ENCODE data around the gene ECPAS. TPM values are rescaled to one million over a fixed set of nuclear protein-coding genes. Genes with fewer than 3 reads are reported as not detected.

ECPAS gene
- polyA plus RNA-seq, 1 donor from 2014 or later: 42.6 TPM

DNA sequence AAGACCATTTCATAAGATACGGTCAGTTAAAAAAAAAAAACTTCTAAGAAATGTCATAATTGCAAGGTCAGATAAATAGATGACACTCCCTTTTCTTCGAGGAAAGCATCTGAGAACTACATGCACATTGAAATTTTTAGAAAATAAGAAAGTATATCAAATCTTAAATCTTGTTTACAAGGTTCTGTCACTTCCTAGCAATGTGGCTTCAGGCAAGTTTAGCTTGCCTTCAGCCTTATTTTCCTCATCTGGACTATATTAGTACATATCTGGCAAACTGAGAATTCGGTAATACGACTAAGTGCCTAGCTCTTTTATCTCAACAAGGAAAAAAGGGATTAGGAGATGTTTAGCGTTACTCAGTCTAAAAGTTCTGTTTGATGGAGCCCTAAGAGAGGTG, 121.7 kb downstream of the ECPAS start:
- H4K20me1 ChIP-seq (ENCODE audit: insufficient read depth): no peaks in the 10 kb centered on the region
- no peaks in the 10 kb centered on the region for H3K79me2 ChIP-seq (replicated peaks; ENCODE audit: insufficient read depth, low read length)
- H3K27me3 ChIP-seq (ENCODE audit: insufficient read depth, low read depth, low read length): no peaks in the 10 kb centered on the region
- H3K36me3 ChIP-seq (ENCODE audit: insufficient read depth, low read length): peaks cover 6% of the 10 kb centered on the region
- H3K27ac ChIP-seq (ENCODE audit: low read length): no peak overlapping the region
- H3K9me3 ChIP-seq (ENCODE audit: low read length): no peaks in the 10 kb centered on the region
- H3K4me3 ChIP-seq (ENCODE audit: low read length): no peak overlapping the region
- H3K4me2 ChIP-seq (ENCODE audit: low read length): no peak overlapping the region
- no peaks in the 10 kb centered on the region for H3F3A ChIP-seq (ENCODE audit: insufficient read depth, low read length, poor library complexity, severe bottlenecking)
- H3K9ac ChIP-seq (ENCODE audit: low read length): no peak overlapping the region
- no peak overlapping the region for H2AFZ ChIP-seq (ENCODE audit: low read depth, low read length)
- no peaks in the 10 kb centered on the region for H3K9me2 ChIP-seq (ENCODE audit: insufficient read depth, low read length)
- TF ChIP-seq MXI1 (conservative IDR thresholded peaks at IDR 0.05; ENCODE audit: poor library complexity, severe bottlenecking) (no peak), CTCF (IDR thresholded peaks at IDR 0.05; ENCODE audit: poor library complexity, severe bottlenecking) (no peak), POLR2AphosphoS5 (IDR thresholded peaks at IDR 0.05) (no peak), EZH2 (IDR thresholded peaks at IDR 0.05; ENCODE audit: borderline replicate concordance, insufficient read depth, low read length, poor library complexity, severe bottlenecking) (no peak), RAD21 (conservative IDR thresholded peaks at IDR 0.05) (no peak), EP300 (conservative IDR thresholded peaks at IDR 0.05; ENCODE audit: poor library complexity, severe bottlenecking) (no peak), SMC3 (conservative IDR thresholded peaks at IDR 0.05; ENCODE audit: poor library complexity) (no peak), TAF1 (IDR thresholded peaks at IDR 0.05; ENCODE audit: low read depth) (no peak)
- TF ChIP-seq, protein P1, sequence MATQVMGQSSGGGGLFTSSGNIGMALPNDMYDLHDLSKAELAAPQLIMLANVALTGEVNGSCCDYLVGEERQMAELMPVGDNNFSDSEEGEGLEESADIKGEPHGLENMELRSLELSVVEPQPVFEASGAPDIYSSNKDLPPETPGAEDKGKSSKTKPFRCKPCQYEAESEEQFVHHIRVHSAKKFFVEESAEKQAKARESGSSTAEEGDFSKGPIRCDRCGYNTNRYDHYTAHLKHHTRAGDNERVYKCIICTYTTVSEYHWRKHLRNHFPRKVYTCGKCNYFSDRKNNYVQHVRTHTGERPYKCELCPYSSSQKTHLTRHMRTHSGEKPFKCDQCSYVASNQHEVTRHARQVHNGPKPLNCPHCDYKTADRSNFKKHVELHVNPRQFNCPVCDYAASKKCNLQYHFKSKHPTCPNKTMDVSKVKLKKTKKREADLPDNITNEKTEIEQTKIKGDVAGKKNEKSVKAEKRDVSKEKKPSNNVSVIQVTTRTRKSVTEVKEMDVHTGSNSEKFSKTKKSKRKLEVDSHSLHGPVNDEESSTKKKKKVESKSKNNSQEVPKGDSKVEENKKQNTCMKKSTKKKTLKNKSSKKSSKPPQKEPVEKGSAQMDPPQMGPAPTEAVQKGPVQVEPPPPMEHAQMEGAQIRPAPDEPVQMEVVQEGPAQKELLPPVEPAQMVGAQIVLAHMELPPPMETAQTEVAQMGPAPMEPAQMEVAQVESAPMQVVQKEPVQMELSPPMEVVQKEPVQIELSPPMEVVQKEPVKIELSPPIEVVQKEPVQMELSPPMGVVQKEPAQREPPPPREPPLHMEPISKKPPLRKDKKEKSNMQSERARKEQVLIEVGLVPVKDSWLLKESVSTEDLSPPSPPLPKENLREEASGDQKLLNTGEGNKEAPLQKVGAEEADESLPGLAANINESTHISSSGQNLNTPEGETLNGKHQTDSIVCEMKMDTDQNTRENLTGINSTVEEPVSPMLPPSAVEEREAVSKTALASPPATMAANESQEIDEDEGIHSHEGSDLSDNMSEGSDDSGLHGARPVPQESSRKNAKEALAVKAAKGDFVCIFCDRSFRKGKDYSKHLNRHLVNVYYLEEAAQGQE (IDR thresholded peaks at IDR 0.05; ENCODE audit: borderline replicate concordance): no peak

DNA sequence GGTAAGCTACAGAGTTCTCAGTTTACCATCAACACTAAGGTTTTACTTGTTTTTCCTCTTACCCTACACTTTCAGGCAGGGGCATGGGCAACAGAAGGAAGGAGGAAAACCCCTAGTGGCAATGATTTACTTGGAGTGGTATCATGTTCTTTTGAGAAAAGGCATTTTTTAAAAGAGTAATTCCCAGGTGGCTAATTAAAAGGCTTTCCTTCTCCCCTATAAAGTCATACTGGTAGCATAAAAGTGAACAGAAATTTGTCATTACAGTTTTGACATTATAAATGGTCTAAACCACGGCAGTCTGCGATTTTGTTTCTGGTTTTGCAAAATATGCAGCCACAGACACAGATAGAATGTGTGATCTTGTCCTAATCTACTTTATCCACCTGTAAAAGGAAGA, 123.3 kb downstream of the ECPAS start:
- no peaks in the 10 kb centered on the region for H3K79me2 ChIP-seq (replicated peaks; ENCODE audit: insufficient read depth, low read length)
- H4K20me1 ChIP-seq (ENCODE audit: insufficient read depth): no peaks in the 10 kb centered on the region
- H3K4me3 ChIP-seq (ENCODE audit: low read length): no peak overlapping the region
- H3K9ac ChIP-seq (ENCODE audit: low read length): no peak overlapping the region
- no peaks in the 10 kb centered on the region for H3K27me3 ChIP-seq (ENCODE audit: insufficient read depth, low read depth, low read length)
- no peak overlapping the region for H3K4me2 ChIP-seq (ENCODE audit: low read length)
- H3K36me3 ChIP-seq (ENCODE audit: insufficient read depth, low read length): peaks cover 6% of the 10 kb centered on the region
- H3K27ac ChIP-seq (ENCODE audit: low read length): no peak overlapping the region
- TF ChIP-seq TAF1 (IDR thresholded peaks at IDR 0.05; ENCODE audit: low read depth): no peak
- no peak for TF ChIP-seq EZH2 (IDR thresholded peaks at IDR 0.05; ENCODE audit: borderline replicate concordance, insufficient read depth, low read length, poor library complexity, severe bottlenecking)
- TF ChIP-seq CTCF (IDR thresholded peaks at IDR 0.05; ENCODE audit: poor library complexity, severe bottlenecking): no peak
- TF ChIP-seq, protein P1 (IDR thresholded peaks at IDR 0.05; ENCODE audit: borderline replicate concordance): no peak
- TF ChIP-seq POLR2AphosphoS5 (IDR thresholded peaks at IDR 0.05): no peak
- no peak for TF ChIP-seq EP300 (conservative IDR thresholded peaks at IDR 0.05; ENCODE audit: poor library complexity, severe bottlenecking)
- no peak for TF ChIP-seq SMC3 (conservative IDR thresholded peaks at IDR 0.05; ENCODE audit: poor library complexity)
- H3K9me2 ChIP-seq (ENCODE audit: insufficient read depth, low read length): no peaks in the 10 kb centered on the region
- H2AFZ ChIP-seq (ENCODE audit: low read depth, low read length): no peak overlapping the region
- no peaks in the 10 kb centered on the region for H3K9me3 ChIP-seq (ENCODE audit: low read length)
- no peaks in the 10 kb centered on the region for H3F3A ChIP-seq (ENCODE audit: insufficient read depth, low read length, poor library complexity, severe bottlenecking)
